Activated CD4-positive, alpha-beta T cell treated with anti-CD3 and anti-CD28 coated beads, Interleukin-2, amount 50 U/mL, for 16 hours (primary cell): ENCODE data around the gene HIRA.
"Not testable (repeated sequence)": the region's sequence is repeated elsewhere in the genome, so short reads cannot be mapped to it uniquely, and the experiment has no call there.

ENCODE experiments used
- DNase-seq: peaks from one replicate; pipeline ENCODE4 v3.0.0-alpha.2; 2020

HIRA gene

GRCh38 chr22:19306535-19306934 lies 125.0 kb downstream of the HIRA start:
- DNase-seq = not testable (repeated sequence)

GRCh38 chr22:19304547-19304946 lies 127.0 kb downstream of the HIRA start:
- no peak for DNase-seq

DNA sequence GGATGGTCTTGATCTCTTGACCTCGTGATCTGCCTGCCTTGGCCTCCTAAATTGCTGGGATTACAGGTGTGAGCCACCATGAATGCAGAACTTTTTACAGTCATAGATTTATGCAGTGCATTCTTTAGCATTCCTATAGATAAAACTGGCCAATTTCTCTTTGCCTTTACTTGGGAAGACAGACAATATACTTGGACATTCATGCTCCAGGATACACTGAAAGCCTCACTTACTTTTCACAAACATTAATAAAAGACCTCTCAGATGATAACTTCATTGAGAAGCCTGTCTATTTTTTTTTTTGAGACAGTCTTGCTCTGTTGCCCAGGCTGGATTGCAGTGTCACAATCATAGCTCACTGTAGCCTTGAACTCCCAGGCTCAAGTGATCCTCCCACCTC lies 127.7 kb downstream of the HIRA start:
- DNase-seq = no peak

DNA sequence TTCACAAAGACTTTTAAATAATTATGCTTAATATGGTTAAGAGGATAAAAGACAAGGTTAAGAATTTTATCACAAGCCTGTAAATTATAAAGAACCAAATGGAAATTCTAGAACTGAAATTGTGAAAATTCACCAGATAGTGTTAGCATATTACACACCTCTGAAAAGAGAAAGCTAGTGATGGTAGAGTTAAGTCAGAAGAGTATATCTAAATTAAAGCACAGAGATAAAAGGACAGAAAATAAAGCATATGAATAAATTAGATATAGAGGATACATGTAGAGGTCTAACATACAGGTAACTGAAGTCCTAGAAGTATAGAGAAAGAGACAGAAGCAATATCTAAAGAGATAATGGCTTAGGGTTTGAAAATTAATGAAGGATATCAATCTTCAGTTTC lies 135.8 kb downstream of the HIRA start:
- no peak for DNase-seq

DNA sequence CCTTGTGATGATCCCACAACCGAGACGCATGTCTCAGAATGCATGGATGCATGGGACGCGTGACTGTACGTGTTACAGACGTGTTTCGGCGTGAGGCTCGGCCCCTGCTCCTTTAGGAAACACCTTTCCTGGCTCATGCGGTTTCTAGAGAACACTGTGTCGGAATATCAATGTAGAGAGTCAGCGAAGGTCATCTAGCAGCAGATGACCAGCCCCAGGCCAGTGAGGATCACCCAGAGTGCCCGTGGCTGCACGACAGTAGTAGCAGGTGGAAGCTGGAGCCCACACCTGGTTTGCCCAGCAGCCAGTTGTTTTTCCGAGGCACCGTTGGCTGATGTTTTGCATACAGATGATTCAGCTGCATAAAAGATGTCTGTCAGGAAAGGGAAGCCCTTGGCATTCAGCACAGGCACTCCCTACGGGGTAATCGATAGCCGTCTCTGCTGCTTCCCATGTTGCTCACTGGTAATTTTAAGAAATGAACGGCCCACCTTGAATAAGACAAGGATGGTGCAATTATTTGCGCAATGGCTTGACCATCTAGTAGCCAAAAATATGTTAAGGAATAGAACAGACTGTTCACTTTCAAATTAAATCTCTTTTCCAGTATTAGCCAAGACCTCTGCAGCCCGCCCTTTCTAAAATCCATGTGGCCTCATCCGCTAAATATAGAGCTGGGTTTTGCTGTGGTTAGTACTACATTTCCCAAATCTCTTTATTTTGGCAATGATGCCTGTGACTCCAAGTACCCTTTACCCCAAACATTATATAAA lies 138.9 kb downstream of the HIRA start:
- no peak for DNase-seq

DNA sequence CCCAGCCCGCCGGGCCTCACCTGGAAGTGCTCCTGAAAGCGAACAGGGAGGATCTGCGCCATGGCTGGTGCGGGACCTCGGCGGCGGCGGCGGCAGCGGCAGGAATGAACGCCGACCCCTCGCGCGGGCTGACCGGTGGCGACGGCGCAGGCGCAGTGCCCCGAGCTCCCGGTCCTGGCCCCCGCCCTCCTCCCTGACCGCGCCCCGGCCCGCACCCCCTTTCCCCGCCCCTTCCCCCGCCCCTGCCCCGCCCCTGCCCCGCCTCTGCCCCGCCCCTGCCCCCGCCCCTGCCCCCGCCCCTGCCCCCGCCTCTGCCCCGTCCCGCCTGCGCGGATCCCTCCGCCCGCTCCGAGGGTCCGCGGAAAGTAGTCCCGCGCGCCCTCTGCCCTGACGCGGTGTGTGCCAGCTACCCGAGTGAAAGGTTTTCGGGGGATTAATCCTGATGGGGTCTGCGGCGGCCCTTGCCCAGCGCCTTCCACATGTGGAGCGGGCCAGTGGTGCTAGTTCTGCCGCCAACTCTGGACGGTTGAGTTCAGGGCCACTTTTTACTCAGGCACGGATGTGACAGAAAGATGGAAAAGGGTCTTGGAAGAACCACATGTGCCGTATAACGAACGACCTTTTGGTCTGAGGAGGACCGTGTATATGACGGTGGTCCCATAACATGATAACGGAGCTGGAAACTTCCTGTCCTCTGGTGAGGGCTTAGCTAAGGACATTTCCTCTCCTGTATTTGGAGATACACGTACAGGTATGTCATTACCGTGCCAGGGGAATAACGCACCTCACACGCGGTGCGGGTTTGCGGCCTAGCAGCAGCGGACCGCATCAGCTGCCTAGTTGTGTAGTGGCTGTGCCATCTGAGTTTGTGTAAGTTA lies 139.7 kb downstream of the HIRA start, which contains the start of gene CLTCL1:
CLTCL1 (minus strand) TSS at position 140 of the 878 bp plus-strand sequence; CDS start at position 62, 78 bp downstream.
- peak; percentile 65 for DNase-seq

DNA sequence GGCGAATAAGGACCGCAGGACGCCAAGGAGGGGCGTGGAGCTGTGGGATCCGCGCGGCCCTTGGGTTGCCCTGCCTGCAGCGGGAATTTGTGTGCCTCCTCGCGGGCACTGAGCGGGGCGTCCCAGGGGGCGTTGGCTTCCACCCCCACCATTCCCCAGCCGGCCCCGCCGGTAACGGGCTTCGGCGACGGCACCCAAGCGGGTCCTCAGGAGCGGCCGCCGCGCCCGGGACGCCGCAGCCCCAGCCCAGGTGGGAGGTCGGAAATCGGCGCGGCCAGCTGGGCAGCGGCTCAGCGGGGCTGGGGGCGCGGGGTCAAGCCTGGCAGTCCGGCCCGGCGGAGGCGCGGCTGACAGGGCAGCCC lies 140.3 kb downstream of the HIRA start:
- no peak for DNase-seq

- no peak for DNase-seq
Measured at GRCh38 chr22:19290400-19291217, 140.9 kb downstream of the HIRA start.

DNA sequence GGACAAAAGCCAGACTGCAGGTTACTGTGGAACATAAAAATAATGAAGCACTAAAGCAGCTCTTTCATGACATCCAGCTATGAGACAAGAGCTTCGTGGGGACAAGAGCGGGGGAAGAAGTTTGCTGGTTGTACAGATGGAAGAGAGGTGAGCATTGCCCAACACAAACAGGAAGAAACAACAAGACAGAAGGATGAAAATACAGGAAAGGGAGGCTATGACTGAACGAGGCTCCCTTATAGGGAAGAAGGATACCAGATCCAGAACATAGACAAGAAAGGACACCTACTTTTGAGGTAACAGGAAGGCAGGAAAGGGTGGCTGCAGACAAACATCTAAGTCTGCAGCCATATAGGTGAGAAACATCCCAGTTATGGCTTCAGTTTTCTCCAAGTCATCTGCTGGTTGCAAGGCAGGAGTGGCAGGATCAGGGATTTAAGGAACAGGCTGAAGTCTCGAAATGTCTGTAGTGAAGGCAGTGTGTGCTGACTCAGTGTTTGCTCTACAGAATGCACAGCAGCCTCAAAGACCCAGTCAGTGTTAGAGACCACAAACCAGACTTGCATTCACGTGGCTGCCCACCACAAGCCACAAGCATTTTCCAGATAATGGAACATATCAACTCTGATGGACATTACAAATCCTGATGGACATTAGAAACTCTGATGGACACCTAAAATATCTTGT lies 141.9 kb downstream of the HIRA start:
- peak; percentile 25 for DNase-seq

DNA sequence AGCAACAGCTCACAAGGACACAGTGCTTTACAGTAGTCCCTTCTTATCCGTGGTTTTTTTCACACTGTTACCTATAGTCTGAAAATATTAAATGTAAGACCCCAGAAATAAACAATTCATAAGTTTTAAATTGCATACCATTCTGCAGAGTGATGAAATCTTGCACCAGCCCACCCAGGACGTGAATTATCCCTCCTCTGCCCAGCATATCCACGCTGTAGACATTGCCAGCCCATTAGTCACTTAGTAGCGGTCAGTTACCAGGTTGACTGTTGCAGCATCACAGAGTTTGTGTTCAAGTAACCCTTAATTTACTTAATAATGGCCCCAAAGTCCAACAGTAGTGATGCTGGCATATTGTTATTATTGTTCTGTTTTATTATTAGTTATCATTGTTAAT lies 143.6 kb downstream of the HIRA start:
- no peak for DNase-seq

DNA sequence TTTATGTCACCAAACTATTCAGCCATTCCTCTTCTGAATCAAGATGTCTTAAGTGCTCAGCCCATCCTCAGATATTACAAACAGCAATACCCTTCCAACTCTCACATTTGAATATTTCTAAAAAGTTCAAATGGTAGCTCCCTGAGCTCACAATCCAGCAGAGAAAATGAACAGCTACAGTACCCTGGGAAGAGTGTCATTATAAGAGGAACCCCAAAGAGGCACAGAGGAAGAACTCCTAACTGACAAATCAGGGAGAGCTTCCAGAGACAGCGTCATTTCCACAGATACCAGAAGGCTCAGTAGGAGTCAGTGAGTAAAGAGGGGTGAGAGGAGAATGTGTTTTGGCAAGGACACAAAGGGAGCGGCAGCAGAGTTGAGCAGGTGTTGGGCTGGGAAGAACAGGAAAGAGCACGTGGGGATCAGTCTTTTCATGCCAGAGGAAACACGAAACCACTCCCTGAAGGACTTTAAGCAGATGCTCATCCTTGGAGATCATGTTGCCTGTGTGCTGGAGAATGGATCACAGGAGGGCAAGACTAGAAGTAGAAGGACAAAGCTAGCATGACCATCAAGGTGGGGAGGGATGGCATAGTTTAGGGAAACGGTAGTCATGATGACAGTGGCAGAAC lies 144.3 kb downstream of the HIRA start:
- no peak for DNase-seq

DNA sequence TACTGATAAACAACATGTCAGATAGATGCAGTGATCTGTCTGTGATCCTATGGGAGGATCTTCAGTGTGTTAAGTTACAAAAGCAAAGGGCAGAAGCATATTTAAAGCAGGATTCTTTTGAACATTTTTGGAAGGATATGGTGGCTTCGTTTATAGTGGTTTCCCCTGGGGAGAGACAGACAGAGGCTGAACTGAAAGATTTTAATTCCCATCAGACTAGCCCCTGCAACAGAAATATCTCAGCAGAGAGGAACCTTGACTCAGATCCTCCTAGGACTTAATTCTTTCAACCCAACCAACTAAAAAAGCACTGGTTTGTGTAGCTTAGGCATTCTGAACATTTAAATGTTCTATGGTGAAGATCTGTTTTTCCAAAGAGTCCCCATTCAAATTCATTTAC lies 145.7 kb downstream of the HIRA start:
- no peak for DNase-seq
